NCI-H2081 treated with DMSO at 0.1 percent for 48 hours (cell line): ENCODE measurements around the gene ZNF727.
"Not testable (repeated sequence)": the region's sequence is repeated elsewhere in the genome, so short reads cannot be mapped to it uniquely, and the experiment has no call there.

Experiments used
- DNase-seq: peaks from one replicate; lab custom pipeline; 2025; lab: John Stamatoyannopoulos, UW

Gene ZNF727

GRCh38 chr7:64045301-64046040, at the start of gene ZNF727:
Gene ZNF727, plus strand, starts transcription at chr7:64045434. Its CDS starts 188 bp downstream, at chr7:64045622.
- DNase-seq = no peak

DNA sequence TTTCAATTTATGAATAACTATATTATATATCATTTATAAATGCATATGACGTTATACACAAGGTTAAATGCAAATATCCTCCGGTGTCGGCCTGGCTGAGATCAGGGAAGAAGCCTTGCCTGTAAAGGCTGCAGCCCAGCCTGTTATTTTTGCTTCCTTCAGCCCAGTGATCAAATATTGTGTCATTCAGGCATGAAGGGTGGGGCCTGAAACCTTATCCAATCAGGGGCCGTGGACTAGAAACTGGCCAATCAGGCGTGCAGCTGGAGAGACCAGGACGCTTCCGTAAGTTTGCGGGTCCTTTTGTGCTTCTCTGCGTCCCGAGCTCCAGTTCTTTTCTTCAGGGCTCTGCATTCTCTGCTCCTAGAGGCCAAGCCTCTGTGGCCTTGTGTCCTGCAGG, 46.7 kb upstream of the ZNF727 start, which contains the start of gene ZNF722:
TSS of gene ZNF722 (plus strand) at position 301 of the 400 bp plus-strand sequence. CDS start 113 bp downstream, outside the sequence.
- no peak for DNase-seq

DNA sequence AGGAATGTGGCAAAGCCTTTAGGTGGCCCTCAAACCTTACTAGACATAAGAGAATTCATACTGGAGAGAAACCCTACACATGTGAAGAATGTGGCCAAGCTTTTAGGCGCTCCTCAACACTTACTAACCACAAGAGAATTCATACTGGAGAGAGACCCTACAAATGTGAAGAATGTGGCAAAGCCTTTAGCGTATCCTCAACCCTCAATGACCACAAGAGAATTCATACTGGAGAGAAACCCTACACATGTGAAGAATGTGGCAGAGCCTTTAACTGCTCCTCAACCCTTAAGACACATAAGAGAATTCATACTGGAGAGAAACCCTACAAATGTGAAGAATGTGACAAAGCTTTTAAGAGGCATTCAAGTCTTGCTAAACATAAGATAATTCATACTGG, 29.7 kb upstream of the ZNF727 start:
- not testable (repeated sequence) for DNase-seq

DNA sequence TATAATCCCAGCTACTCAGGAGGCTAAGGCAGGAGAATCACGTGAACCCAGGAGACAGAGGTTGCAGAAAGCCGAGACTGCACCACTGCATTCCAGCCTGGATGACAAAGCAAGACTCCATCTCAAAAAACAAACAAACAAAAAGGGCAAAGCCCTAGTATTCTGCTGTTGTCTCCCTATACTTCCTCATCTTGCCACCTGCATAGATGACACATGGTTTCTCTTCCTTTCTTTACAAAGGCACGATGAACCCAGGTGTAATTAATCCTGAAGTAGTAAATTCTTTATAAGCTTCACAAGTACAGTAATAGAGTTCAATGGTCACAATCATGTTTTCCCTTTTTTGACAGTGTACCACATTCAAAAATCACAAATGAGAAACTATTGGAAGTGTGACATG, 9.8 kb upstream of the ZNF727 start:
- no peak for DNase-seq

- DNase-seq = no peak
Observed at GRCh38 chr7:64037095-64037494, 8.1 kb upstream of the ZNF727 start.

DNA sequence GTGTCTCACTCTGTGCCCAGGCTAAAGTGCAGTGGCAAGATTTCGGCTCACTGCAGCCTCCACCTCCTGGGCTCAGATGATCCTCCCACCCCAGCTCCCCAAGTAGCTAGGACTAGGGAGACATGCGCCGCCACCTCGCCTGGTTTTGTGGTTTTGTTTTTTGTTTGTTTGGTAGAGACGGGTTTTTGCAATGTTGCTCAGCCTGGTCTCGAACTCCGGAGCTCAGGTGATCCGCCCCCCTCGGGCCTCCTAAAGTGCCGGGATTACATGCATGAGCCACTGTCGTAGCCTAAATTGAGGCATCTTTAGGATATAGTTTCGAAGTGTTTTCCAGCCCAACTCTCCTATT, 781 bp downstream of the ZNF727 start:
- no peak for DNase-seq

- DNase-seq = not testable (repeated sequence)
Observed at GRCh38 chr7:64077837-64078698, 32.8 kb downstream of the ZNF727 start.

GRCh38 chr7:64078699-64078994, 33.4 kb downstream of the ZNF727 start:
- DNase-seq = no peak

GRCh38 chr7:64087501-64087900, 42.3 kb downstream of the ZNF727 start:
- no peak for DNase-seq

- not testable (repeated sequence) for DNase-seq
Observed at GRCh38 chr7:64088863-64089262, 43.6 kb downstream of the ZNF727 start.
